GM23338 (cell line): ENCODE results near the gene ST6GALNAC6. TPM values are rescaled to one million over a fixed set of nuclear protein-coding genes. Genes with fewer than 3 reads are reported as not detected.

Experiments used
- ATAC-seq: fragments of 200-7000 bp; cut with Tn5 transposase; 3 replicates; pipeline ENCODE4 v1.9.1; 2020
- DNase-seq: peaks from one replicate; pipeline ENCODE4 v3.0.0-alpha.2; 2015; ENCODE audit warnings: low spot score
- H2AFZ ChIP-seq: fragments of 200-600 bp; sonication (generic); 2 replicates; pipeline ENCODE4 v1.8.0; 2016; ENCODE audit warnings: antibody characterized with exemption, mild to moderate bottlenecking, moderate library complexity
- H3F3A ChIP-seq: fragments of 200-600 bp; sonication (generic); replicated peaks from 2 replicates; pipeline ENCODE4 v1.8.0; 2017; ENCODE audit warnings: antibody characterized with exemption, mixed run types, low read depth
- H3K27ac ChIP-seq: fragments of 200-600 bp; sonication (generic); 2 replicates; pipeline ENCODE4 v1.6.1; 2016; ENCODE audit warnings: low read depth
- H3K27me3 ChIP-seq: fragments of 200-600 bp; sonication (generic); 2 replicates; pipeline ENCODE4 v1.8.0; 2016; ENCODE audit warnings: mild to moderate bottlenecking, mixed run types, moderate library complexity; ENCODE audit not compliant: insufficient read depth
- H3K36me3 ChIP-seq: fragments of 200-600 bp; sonication (generic); 2 replicates; pipeline ENCODE4 v1.8.0; 2016; ENCODE audit warnings: mild to moderate bottlenecking; ENCODE audit not compliant: insufficient read depth
- H3K4me1 ChIP-seq: fragments of 200-600 bp; sonication (generic); 2 replicates; pipeline ENCODE4 v1.8.0; 2016; ENCODE audit warnings: mild to moderate bottlenecking, moderate library complexity; ENCODE audit not compliant: insufficient read depth
- H3K4me2 ChIP-seq: fragments of 200-600 bp; sonication (generic); 2 replicates; pipeline ENCODE4 v1.7.1; 2017; ENCODE audit warnings: mixed run types
- H3K4me3 ChIP-seq: fragments of 200-600 bp; sonication (generic); 2 replicates; pipeline ENCODE4 v1.6.1; 2016; ENCODE audit warnings: mixed run types
- H3K79me2 ChIP-seq: fragments of 200-600 bp; sonication (generic); replicated peaks from 2 replicates; pipeline ENCODE4 v1.8.0; 2017; ENCODE audit warnings: mild to moderate bottlenecking; ENCODE audit not compliant: insufficient read depth
- H3K9me2 ChIP-seq: fragments of 200-600 bp; sonication (generic); 2 replicates; pipeline ENCODE4 v1.8.0; 2017; ENCODE audit not compliant: insufficient read depth
- H4K20me1 ChIP-seq: fragments of 200-600 bp; sonication (generic); replicated peaks from 2 replicates; pipeline ENCODE4 v1.8.0; 2017; ENCODE audit warnings: mild to moderate bottlenecking; ENCODE audit not compliant: insufficient read depth
- H3K27ac Mint-ChIP-seq: 2 replicates; pipeline ENCODE4 v1.8.0; 2020; ENCODE audit warnings: inconsistent platforms, mild to moderate bottlenecking, moderate library complexity, mixed read lengths
- H3K27me3 Mint-ChIP-seq: 3 replicates; pipeline ENCODE4 v1.8.0; 2022; ENCODE audit warnings: low read depth, mild to moderate bottlenecking, moderate library complexity, mixed read lengths, inconsistent platforms; ENCODE audit not compliant: insufficient read depth, poor library complexity
- H3K36me3 Mint-ChIP-seq: 3 replicates; pipeline ENCODE4 v1.8.0; 2021; ENCODE audit warnings: low read depth, mild to moderate bottlenecking, inconsistent platforms, moderate library complexity, mixed read lengths
- H3K4me1 Mint-ChIP-seq: 3 replicates; pipeline ENCODE4 v1.8.0; 2020; ENCODE audit warnings: mild to moderate bottlenecking, inconsistent platforms, mixed read lengths
- H3K4me3 Mint-ChIP-seq: 3 replicates; pipeline ENCODE4 v1.8.0; 2021; ENCODE audit warnings: moderate library complexity, mild to moderate bottlenecking, inconsistent platforms, mixed read lengths
- H3K9me3 Mint-ChIP-seq: 3 replicates; pipeline ENCODE4 v1.8.0; 2020; ENCODE audit warnings: moderate library complexity, mild to moderate bottlenecking, inconsistent platforms, mixed read lengths
- EZH2 ChIP-seq: fragments of 200-600 bp; sonication (generic); IDR thresholded peaks from one replicate; pipeline ENCODE4 v1.8.0; 2017; ENCODE audit warnings: antibody characterized with exemption, mild to moderate bottlenecking, low read depth; ENCODE audit not compliant: unreplicated experiment
- JUNB ChIP-seq: IDR thresholded peaks from one replicate; pipeline ENCODE4 v1.6.1; 2016; ENCODE audit warnings: antibody characterized with exemption; ENCODE audit not compliant: unreplicated experiment
- NANOG ChIP-seq: IDR thresholded peaks from 2 replicates; pipeline ENCODE4 v1.6.1; 2016; ENCODE audit warnings: antibody characterized with exemption, borderline replicate concordance
- POLR2AphosphoS5 ChIP-seq: IDR thresholded peaks from 2 replicates; pipeline ENCODE4 v1.6.1; 2016; ENCODE audit warnings: antibody characterized with exemption, low read depth
- STAT1 ChIP-seq: IDR thresholded peaks from one replicate; pipeline ENCODE4 v1.6.1; 2016; ENCODE audit warnings: antibody characterized with exemption; ENCODE audit not compliant: unreplicated experiment
- ZNF114 ChIP-seq: fragments of 250-450 bp; sonication (Bioruptor Pico); IDR thresholded peaks from 2 replicates; pipeline ENCODE4 v1.5.0; 2020; ENCODE audit warnings: mild to moderate bottlenecking, moderate library complexity
- polyA plus RNA-seq: library from polyadenylated mRNA; unstranded; fragments of >200 nt; fragmentation: Nextera tagmentation; extraction: Ambion mirVana; gene quantifications from 2 replicates; pipeline ENCODE4 v1.2.1, GENCODE V29; 2016
- total RNA-seq: library from RNA; depleted of rRNA; stranded (reverse); fragments of >200 nt; shearing (Covaris generic); gene quantifications from 2 replicates; pipeline ENCODE4 v1.2.3, GENCODE V29; 2014
- TF ChIP-seq, protein P1 (sequence below): fragments of 250-450 bp; sonication (Bioruptor Pico); IDR thresholded peaks from 2 replicates; pipeline ENCODE4 v1.5.0; 2020; ENCODE audit warnings: mild to moderate bottlenecking, moderate library complexity
- TF ChIP-seq, protein P2 (sequence below), 2 experiments: fragments of 200-600 bp in 1 of 2; sonication (generic) in 1 of 2; conservative IDR thresholded peaks; 2 replicates each; pipeline versions ENCODE4 v1.5.1 to v1.6.1; 2016 to 2017; ENCODE audit warnings: antibody characterized with exemption in 2 of 2, low read depth in 2 of 2, mild to moderate bottlenecking in 2 of 2, moderate library complexity in 1 of 2
- TF ChIP-seq, protein P3 (sequence below): IDR thresholded peaks from one replicate; pipeline ENCODE4 v1.6.1; 2018; ENCODE audit warnings: antibody characterized with exemption; ENCODE audit not compliant: unreplicated experiment

The ST6GALNAC6 gene
- total and polyA plus RNA-seq, 2 experiments from 2014 or later: 20.7 to 39.2 TPM

DNA sequence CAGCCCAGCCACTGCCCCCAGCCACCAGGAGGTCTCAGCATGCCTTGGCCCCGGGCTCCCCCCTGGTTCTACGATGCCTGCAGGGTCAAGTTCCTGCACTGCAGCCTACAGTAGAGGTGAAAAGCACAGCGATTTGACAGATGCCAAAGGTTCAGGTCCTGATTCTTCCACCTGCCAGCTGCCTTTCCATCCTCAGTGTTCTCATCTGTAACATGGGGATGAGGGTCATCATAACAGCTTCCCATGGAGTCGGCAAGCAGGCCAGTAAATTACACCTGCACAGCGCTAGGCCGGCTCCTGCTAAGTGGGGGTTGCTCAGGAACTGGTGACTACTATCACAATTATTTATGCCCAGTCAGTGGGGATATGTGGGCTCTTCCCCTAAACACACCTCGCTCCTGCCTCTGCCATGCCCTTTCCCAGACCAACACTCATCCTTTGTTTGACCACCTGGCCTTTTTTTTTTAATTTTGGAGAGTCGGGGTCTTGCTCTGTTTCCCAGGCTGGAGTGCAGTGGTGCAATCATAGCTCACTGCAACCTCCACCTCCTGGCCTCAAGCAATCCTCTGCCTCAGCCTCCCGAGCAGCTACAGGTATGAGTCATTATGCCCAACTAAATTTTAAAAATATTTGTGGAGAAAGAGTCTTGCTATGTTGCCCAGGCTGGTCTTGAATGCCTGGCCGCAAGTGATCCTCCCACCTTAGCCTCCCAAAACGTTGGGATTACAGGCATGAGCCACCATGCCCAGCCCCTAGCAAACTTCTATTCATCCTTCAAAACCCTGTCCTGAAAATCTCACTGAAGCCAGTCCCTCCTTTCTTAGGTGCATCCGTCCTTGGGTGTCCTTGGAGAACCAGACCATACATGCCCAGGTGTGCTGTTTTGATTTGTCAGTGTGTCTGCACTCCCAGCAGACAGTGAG, 51.3 kb downstream of the ST6GALNAC6 start:
- DNase-seq (no peak), ATAC-seq (no peak)
- no peaks in the 10 kb centered on the region for H3K36me3 ChIP-seq
- H3K27me3 Mint-ChIP-seq: peaks cover 12% of the 10 kb centered on the region
- peaks cover 8% of the 10 kb centered on the region for H3K4me1 Mint-ChIP-seq
- H3F3A ChIP-seq: no peaks in the 10 kb centered on the region
- H3K36me3 Mint-ChIP-seq: peaks cover 8% of the 10 kb centered on the region
- H3K27ac ChIP-seq: no peak overlapping the region
- TF ChIP-seq STAT1 (no peak), JUNB (no peak), POLR2AphosphoS5 (no peak)
- H3K4me2 ChIP-seq: no peak overlapping the region
- no peak overlapping the region for H3K4me3 ChIP-seq
- H3K4me3 Mint-ChIP-seq: no peak overlapping the region; the same call in 2 of the 3 replicates
- H3K79me2 ChIP-seq: no peaks in the 10 kb centered on the region
- no peaks in the 10 kb centered on the region for H4K20me1 ChIP-seq
- no peaks in the 10 kb centered on the region for H3K27me3 ChIP-seq
- no peak overlapping the region for H2AFZ ChIP-seq
- peaks cover 27% of the 10 kb centered on the region for H3K9me3 Mint-ChIP-seq
- H3K27ac Mint-ChIP-seq: no peak overlapping the region
- no peaks in the 10 kb centered on the region; the same call in 1 of the 2 replicates for H3K4me1 ChIP-seq
- no peaks in the 10 kb centered on the region for H3K9me2 ChIP-seq

DNA sequence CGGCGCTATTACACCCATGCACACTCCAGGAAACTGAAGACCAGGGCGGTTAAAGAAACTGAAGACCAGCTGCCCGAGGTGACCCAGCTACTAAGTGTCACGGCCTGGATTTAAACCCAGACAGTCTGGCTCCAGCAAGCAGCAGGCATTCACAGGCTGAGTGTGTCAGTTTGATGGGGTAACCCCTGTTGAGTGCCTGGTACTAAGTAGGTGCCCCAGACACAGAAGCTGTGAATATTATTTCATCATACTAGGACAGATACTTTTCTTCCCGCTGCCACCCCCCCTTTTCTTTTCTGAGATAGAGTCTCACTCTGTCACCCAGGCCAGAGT, 52.3 kb downstream of the ST6GALNAC6 start:
- no peak overlapping the region for H3K27ac ChIP-seq
- no peaks in the 10 kb centered on the region for H3K79me2 ChIP-seq
- TF ChIP-seq ZNF114 (CRISPR knock-in tag) (no peak), EZH2 (no peak), STAT1 (no peak), NANOG (no peak)
- TF ChIP-seq, protein P1, sequence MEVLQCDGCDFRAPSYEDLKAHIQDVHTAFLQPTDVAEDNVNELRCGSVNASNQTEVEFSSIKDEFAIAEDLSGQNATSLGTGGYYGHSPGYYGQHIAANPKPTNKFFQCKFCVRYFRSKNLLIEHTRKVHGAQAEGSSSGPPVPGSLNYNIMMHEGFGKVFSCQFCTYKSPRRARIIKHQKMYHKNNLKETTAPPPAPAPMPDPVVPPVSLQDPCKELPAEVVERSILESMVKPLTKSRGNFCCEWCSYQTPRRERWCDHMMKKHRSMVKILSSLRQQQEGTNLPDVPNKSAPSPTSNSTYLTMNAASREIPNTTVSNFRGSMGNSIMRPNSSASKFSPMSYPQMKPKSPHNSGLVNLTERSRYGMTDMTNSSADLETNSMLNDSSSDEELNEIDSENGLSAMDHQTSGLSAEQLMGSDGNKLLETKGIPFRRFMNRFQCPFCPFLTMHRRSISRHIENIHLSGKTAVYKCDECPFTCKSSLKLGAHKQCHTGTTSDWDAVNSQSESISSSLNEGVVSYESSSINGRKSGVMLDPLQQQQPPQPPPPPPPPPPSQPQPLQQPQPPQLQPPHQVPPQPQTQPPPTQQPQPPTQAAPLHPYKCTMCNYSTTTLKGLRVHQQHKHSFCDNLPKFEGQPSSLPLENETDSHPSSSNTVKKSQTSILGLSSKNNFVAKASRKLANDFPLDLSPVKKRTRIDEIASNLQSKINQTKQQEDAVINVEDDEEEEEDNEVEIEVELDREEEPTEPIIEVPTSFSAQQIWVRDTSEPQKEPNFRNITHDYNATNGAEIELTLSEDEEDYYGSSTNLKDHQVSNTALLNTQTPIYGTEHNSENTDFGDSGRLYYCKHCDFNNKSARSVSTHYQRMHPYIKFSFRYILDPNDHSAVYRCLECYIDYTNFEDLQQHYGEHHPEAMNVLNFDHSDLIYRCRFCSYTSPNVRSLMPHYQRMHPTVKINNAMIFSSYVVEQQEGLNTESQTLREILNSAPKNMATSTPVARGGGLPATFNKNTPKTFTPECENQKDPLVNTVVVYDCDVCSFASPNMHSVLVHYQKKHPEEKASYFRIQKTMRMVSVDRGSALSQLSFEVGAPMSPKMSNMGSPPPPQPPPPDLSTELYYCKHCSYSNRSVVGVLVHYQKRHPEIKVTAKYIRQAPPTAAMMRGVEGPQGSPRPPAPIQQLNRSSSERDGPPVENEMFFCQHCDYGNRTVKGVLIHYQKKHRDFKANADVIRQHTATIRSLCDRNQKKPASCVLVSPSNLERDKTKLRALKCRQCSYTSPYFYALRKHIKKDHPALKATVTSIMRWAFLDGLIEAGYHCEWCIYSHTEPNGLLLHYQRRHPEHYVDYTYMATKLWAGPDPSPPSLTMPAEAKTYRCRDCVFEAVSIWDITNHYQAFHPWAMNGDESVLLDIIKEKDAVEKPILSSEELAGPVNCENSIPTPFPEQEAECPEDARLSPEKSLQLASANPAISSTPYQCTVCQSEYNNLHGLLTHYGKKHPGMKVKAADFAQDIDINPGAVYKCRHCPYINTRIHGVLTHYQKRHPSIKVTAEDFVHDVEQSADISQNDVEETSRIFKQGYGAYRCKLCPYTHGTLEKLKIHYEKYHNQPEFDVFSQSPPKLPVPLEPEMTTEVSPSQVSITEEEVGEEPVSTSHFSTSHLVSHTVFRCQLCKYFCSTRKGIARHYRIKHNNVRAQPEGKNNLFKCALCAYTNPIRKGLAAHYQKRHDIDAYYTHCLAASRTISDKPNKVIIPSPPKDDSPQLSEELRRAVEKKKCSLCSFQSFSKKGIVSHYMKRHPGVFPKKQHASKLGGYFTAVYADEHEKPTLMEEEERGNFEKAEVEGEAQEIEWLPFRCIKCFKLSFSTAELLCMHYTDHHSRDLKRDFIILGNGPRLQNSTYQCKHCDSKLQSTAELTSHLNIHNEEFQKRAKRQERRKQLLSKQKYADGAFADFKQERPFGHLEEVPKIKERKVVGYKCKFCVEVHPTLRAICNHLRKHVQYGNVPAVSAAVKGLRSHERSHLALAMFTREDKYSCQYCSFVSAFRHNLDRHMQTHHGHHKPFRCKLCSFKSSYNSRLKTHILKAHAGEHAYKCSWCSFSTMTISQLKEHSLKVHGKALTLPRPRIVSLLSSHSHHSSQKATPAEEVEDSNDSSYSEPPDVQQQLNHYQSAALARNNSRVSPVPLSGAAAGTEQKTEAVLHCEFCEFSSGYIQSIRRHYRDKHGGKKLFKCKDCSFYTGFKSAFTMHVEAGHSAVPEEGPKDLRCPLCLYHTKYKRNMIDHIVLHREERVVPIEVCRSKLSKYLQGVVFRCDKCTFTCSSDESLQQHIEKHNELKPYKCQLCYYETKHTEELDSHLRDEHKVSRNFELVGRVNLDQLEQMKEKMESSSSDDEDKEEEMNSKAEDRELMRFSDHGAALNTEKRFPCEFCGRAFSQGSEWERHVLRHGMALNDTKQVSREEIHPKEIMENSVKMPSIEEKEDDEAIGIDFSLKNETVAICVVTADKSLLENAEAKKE (CRISPR knock-in tag): no peak
- TF ChIP-seq, protein P2, sequence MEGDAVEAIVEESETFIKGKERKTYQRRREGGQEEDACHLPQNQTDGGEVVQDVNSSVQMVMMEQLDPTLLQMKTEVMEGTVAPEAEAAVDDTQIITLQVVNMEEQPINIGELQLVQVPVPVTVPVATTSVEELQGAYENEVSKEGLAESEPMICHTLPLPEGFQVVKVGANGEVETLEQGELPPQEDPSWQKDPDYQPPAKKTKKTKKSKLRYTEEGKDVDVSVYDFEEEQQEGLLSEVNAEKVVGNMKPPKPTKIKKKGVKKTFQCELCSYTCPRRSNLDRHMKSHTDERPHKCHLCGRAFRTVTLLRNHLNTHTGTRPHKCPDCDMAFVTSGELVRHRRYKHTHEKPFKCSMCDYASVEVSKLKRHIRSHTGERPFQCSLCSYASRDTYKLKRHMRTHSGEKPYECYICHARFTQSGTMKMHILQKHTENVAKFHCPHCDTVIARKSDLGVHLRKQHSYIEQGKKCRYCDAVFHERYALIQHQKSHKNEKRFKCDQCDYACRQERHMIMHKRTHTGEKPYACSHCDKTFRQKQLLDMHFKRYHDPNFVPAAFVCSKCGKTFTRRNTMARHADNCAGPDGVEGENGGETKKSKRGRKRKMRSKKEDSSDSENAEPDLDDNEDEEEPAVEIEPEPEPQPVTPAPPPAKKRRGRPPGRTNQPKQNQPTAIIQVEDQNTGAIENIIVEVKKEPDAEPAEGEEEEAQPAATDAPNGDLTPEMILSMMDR (conservative IDR thresholded peaks at IDR 0.05; ENCODE audit: low read depth in 2 of 2): no peak
- TF ChIP-seq, protein P3, sequence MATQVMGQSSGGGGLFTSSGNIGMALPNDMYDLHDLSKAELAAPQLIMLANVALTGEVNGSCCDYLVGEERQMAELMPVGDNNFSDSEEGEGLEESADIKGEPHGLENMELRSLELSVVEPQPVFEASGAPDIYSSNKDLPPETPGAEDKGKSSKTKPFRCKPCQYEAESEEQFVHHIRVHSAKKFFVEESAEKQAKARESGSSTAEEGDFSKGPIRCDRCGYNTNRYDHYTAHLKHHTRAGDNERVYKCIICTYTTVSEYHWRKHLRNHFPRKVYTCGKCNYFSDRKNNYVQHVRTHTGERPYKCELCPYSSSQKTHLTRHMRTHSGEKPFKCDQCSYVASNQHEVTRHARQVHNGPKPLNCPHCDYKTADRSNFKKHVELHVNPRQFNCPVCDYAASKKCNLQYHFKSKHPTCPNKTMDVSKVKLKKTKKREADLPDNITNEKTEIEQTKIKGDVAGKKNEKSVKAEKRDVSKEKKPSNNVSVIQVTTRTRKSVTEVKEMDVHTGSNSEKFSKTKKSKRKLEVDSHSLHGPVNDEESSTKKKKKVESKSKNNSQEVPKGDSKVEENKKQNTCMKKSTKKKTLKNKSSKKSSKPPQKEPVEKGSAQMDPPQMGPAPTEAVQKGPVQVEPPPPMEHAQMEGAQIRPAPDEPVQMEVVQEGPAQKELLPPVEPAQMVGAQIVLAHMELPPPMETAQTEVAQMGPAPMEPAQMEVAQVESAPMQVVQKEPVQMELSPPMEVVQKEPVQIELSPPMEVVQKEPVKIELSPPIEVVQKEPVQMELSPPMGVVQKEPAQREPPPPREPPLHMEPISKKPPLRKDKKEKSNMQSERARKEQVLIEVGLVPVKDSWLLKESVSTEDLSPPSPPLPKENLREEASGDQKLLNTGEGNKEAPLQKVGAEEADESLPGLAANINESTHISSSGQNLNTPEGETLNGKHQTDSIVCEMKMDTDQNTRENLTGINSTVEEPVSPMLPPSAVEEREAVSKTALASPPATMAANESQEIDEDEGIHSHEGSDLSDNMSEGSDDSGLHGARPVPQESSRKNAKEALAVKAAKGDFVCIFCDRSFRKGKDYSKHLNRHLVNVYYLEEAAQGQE: no peak

More for the DNA sequence above, 52.3 kb downstream of the ST6GALNAC6 start:
- peaks cover 8% of the 10 kb centered on the region for H3K4me1 Mint-ChIP-seq
- Histone ChIP-seq H3K4me3 (no peak overlapping the region), H3K27me3 (no peaks in the 10 kb centered on the region), H3K4me2 (no peak overlapping the region), H4K20me1 (no peaks in the 10 kb centered on the region), H3K36me3 (no peaks in the 10 kb centered on the region), H3K4me1 (no peaks in the 10 kb centered on the region; the same call in 1 of the 2 replicates), H3K9me2 (no peaks in the 10 kb centered on the region), H2AFZ (no peak overlapping the region), H3F3A (no peaks in the 10 kb centered on the region)
- peaks cover 27% of the 10 kb centered on the region for H3K9me3 Mint-ChIP-seq
- peaks cover 8% of the 10 kb centered on the region for H3K36me3 Mint-ChIP-seq
- H3K27me3 Mint-ChIP-seq: peaks cover 12% of the 10 kb centered on the region
- no peak overlapping the region for H3K27ac Mint-ChIP-seq
- no peak overlapping the region for H3K4me3 Mint-ChIP-seq
- ATAC-seq: no peak
- DNase-seq: no peak
